Colon (tissue), 2 donors: ENCODE data around the gene TMEM219.
"Not testable (repeated sequence)": the region's sequence is repeated elsewhere in the genome, so short reads cannot be mapped to it uniquely, and the experiment has no call there.

Experiments used
- FAIRE-seq: peaks from 2 replicates; lab custom pipeline; 2012; peaks lifted over from hg19 to GRCh38; lab: Jason Lieb, UNC
- donor health status: control.
- donor health status: control.

TMEM219 gene

GRCh38 chr16:30011714-30012504 lies 50.0 kb downstream of the TMEM219 start:
- FAIRE-seq, result no peak

GRCh38 chr16:30012598-30012997 lies 50.7 kb downstream of the TMEM219 start:
- not testable (repeated sequence) for FAIRE-seq

- FAIRE-seq, result not testable (repeated sequence)
Observed at GRCh38 chr16:30015450-30015849, 53.6 kb downstream of the TMEM219 start.

GRCh38 chr16:30016555-30017276 lies 54.8 kb downstream of the TMEM219 start:
- no peak for FAIRE-seq

GRCh38 chr16:30017277-30017656 lies 55.4 kb downstream of the TMEM219 start:
- no peak for FAIRE-seq

DNA sequence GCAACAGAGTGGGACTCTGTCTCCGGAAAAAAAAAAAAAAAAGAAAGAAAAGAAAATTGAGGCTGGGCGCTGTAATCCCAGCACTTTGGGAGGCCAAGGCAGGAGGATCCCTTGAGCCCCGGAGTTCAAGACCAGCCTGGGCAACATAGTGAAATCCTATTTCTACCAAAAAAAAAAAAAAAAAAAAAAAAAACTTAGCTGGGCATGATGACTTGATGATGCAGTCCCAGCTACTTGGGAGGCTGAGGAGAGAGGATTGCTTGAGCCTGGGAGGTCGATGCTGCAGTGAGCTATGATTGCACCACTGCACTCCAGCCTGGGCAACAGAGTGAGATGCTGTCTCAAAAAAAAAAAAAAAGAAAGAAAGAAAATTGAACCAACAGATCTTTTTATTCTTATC lies 56.1 kb downstream of the TMEM219 start:
- not testable (repeated sequence) for FAIRE-seq

DNA sequence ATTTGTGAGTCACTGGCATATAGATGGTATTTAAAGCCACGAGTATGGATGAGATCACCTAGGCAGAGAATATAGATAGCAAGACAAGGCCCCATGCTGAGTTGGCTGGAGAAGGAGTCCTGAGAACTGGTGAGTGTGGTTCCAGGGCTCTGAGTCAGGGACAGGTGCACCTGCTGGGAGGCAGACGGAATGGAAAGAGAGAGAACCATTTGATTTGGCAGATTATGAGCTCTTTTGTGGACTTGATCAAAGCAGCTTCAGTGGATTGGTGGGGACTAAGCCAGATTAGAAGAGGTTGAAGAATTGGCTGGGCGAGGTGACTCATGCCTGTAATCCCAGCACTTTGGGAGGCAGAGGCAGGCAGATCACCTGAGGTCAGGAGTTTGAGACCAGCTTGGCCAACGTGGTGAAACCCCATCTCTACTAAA lies 56.9 kb downstream of the TMEM219 start:
- no peak for FAIRE-seq
